Body of pancreas (tissue), 4 donors: ENCODE measurements around the gene PLA2G2E.

Experiments
- CTCF ChIP-seq, 7 experiments: fragments of 450-650 bp in 4 of 7; fragments of 200-600 bp in 3 of 7; sonication (generic) in 3 of 7; IDR thresholded peaks; one replicate each; pipeline ENCODE4 v1.5.1; 2016 to 2019; ENCODE audit warnings: antibody characterized with exemption in 7 of 7
- POLR2A ChIP-seq, 3 donors: fragments of 450-650 bp; IDR thresholded peaks; one replicate each; pipeline ENCODE4 v1.6.1; 2016; ENCODE audit warnings: antibody characterized with exemption in 3 of 3, mild to moderate bottlenecking in 2 of 3

- TF ChIP-seq POLR2A (IDR thresholded peaks at IDR 0.05), result no peak
- TF ChIP-seq CTCF (IDR thresholded peaks at IDR 0.05), result no peak
These were observed 30.7 kb downstream of the PLA2G2E start for GRCh38 chr1:19892628-19893168.
